Measurements from ENCODE around the gene CYGB.

Gene CYGB

GRCh38 chr17:76549215-76549518 lies 11.7 kb upstream of the CYGB start:
- no peak overlapping the region for H3K4me3 ChIP-seq (ENCODE audit: low read depth, low read length)
- TF ChIP-seq, protein P1, sequence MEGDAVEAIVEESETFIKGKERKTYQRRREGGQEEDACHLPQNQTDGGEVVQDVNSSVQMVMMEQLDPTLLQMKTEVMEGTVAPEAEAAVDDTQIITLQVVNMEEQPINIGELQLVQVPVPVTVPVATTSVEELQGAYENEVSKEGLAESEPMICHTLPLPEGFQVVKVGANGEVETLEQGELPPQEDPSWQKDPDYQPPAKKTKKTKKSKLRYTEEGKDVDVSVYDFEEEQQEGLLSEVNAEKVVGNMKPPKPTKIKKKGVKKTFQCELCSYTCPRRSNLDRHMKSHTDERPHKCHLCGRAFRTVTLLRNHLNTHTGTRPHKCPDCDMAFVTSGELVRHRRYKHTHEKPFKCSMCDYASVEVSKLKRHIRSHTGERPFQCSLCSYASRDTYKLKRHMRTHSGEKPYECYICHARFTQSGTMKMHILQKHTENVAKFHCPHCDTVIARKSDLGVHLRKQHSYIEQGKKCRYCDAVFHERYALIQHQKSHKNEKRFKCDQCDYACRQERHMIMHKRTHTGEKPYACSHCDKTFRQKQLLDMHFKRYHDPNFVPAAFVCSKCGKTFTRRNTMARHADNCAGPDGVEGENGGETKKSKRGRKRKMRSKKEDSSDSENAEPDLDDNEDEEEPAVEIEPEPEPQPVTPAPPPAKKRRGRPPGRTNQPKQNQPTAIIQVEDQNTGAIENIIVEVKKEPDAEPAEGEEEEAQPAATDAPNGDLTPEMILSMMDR (IDR thresholded peaks at IDR 0.05; ENCODE audit: borderline replicate concordance, insufficient read depth, low read depth, low read length) = no peak

DNA sequence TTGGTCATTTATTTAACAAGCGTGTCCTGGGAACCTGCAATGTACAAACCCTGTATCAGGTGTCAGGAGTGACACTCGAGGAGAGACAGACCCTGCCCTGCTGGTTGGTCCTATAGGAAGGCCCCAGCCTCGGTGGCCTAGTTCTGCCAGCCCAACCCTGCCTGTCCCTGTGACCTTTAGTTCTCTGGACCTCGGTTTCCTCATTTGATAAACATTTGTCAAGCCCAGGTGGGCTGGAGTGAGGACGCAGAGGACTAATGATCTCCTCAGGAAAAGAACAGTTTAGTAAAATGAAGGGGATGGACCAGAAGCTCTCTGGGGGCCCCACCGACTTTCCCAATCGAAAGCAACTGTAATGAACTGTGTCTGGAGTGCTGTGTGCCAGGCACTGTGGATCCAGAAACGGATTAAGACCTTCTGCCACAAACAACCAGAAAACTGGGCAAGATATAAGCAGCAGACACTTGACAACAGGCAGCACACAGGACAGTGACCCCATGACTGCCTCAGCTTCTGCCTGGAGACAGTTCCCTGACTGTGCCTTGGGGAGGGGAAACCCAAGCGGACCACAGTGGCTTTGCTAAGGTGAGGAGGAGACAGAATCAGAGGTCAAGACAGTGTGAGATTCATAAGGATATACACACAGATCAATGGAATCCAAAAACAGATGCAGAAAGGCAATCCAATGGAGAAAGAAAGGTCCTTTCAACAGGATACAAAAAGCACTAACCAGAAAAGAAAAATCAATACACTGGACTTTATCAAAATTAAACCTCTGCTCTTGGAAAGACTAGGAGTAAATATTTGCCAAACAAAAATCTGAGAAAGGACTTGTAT lies 11.1 kb upstream of the CYGB start:
- H3K4me3 ChIP-seq (ENCODE audit: low read depth, low read length) = no peak overlapping the region
- TF ChIP-seq, protein P1 (IDR thresholded peaks at IDR 0.05; ENCODE audit: borderline replicate concordance, insufficient read depth, low read depth, low read length) = no peak

- no peak overlapping the region for H3K4me3 ChIP-seq (ENCODE audit: low read depth, low read length)
- TF ChIP-seq, protein P1 (IDR thresholded peaks at IDR 0.05; ENCODE audit: borderline replicate concordance, insufficient read depth, low read depth, low read length) = no peak
These were observed 10.2 kb upstream of the CYGB start for GRCh38 chr17:76547642-76548202.

DNA sequence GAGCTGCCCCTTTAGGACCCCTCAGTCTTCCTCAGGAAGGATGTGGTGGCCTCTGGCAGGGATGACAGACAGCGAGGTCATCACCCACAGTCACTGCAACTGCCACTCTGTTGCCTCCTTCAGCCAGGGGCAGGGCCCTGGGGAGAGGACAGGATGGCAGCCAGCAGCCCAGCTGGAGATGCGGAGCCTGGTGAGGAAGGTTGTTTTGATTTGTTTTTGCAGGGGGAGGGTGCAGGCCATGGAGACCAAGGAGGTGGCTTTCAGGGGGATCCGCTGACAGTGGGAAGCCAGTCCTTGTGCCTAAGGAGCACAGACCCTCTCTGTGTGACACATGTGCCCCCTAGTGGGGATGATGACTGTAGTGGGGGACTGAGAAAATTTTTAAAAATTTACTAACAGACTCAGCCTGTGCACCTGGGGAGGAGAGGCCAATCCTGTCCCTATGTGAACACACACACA lies 9.7 kb upstream of the CYGB start:
- TF ChIP-seq, protein P1 (IDR thresholded peaks at IDR 0.05; ENCODE audit: borderline replicate concordance, insufficient read depth, low read depth, low read length) = peak; percentile 73
- no peak overlapping the region for H3K4me3 ChIP-seq (ENCODE audit: low read depth, low read length)

DNA sequence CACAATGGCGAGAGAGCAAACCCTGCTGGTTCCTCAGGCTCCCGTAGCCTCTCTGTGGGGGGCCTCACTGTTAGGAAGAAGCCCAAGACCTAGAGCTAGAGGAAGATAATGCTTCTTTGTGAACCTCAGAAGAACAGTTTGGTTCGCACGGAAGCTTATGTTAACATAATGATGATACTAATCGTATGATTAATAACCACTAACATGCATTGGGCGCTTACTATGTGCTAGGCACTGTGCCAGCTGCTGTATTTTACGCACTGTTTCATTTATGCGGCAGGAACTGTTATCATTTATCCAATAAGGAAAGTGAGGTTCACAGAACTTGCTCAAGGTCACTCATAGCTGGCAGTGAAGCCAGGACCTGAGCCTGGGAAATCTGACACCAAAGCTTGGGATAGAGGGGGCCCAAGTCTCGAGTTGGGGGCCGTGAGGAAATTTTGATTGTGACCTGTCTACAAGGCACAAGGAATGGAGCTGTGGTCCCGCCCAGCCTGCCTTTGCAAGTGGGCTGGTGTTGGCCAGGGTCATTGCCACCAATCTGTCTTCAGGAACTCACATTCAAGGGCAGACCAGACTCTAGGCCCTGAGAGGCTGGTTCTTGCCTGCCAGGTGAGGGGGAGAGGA lies 9.2 kb upstream of the CYGB start:
- no peak overlapping the region for H3K4me3 ChIP-seq (ENCODE audit: low read depth, low read length)
- TF ChIP-seq, protein P1 (IDR thresholded peaks at IDR 0.05; ENCODE audit: borderline replicate concordance, insufficient read depth, low read depth, low read length) = no peak

DNA sequence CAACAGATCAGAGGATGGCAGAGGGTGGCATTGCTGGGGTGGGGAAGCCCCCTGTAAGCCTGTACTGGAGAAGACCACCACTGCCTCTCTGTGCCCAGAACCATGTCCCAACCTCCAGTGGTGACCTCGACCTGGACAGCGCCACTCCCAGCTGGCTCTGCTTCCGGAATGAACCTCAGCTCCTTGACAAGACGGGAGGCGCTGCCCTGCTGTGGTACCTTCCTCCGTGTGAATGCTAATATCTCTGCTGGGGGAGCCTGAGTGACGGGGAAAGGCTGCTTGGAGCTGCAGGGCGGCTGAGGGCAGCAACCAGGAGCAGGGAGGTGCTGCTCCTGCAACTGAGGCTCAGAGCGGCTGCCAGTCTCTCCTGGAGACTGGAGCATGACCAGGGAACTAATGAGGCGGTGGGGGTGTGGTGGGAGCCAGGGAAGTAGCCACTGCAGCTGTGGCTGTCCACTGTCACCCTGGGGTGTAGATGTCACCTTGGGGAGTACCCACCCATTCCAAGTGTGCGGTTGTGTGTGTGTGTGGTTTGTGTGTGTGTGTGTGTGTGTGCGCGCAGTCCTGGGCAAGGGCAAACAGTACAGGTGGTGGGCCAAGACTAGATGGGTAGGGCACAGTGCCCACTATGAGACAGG lies 8.5 kb upstream of the CYGB start:
- TF ChIP-seq, protein P1 (IDR thresholded peaks at IDR 0.05; ENCODE audit: borderline replicate concordance, insufficient read depth, low read depth, low read length) = no peak
- no peak overlapping the region for H3K4me3 ChIP-seq (ENCODE audit: low read depth, low read length)

Measured in GM12875 (cell line).